Fibroblast of lung (primary cell): ENCODE measurements around the gene AXL. TPM values are rescaled to one million over a fixed set of nuclear protein-coding genes. Genes with fewer than 3 reads are reported as not detected.
"Not testable (repeated sequence)": the region's sequence is repeated elsewhere in the genome, so short reads cannot be mapped to it uniquely, and the experiment has no call there.

Experiments
- DNase-seq, 2 donors: peaks; one replicate each; pipeline versions ENCODE4 v3.0.0 to v3.0.0-alpha.2; 2010; ENCODE audit warnings: low read depth in 2 of 2
- H2AFZ ChIP-seq: 2 replicates; pipeline ENCODE4 v1.5.1; 2012; ENCODE audit warnings: low read length, control low read depth, inconsistent platforms
- H3K27ac ChIP-seq: 2 replicates; pipeline ENCODE4 v1.5.1; 2011; ENCODE audit warnings: low read length, control low read depth; ENCODE audit not compliant: insufficient read depth
- H3K27me3 ChIP-seq: 2 replicates; pipeline ENCODE4 v1.5.1; 2011; ENCODE audit warnings: mild to moderate bottlenecking, low read length; ENCODE audit not compliant: control insufficient read depth, insufficient read depth
- H3K36me3 ChIP-seq: 2 replicates; pipeline ENCODE4 v1.5.1; 2011; ENCODE audit warnings: low read length; ENCODE audit not compliant: control insufficient read depth, insufficient read depth
- H3K4me1 ChIP-seq: 2 replicates; pipeline ENCODE4 v1.5.1; 2011; ENCODE audit warnings: low read length; ENCODE audit not compliant: control insufficient read depth, insufficient read depth; ENCODE audit errors: extremely low read depth
- H3K4me2 ChIP-seq: 2 replicates; pipeline ENCODE4 v1.5.1; 2011; ENCODE audit warnings: low read length, control low read depth; ENCODE audit not compliant: insufficient read depth; ENCODE audit errors: extremely low read depth
- H3K4me3 ChIP-seq, 4 experiments: fragments of 200-600 bp in 1 of 4; sonication (generic) in 1 of 4; replicated peaks in 1 of 4; 2 replicates each; pipeline ENCODE4 v1.5.1; 2011 to 2016; ENCODE audit warnings: low read length in 4 of 4, low read depth in 3 of 4, mild to moderate bottlenecking in 3 of 4, control low read depth in 2 of 4, inconsistent platforms in 1 of 4, mixed read lengths in 1 of 4; ENCODE audit not compliant: insufficient read depth in 1 of 4; ENCODE audit errors: control extremely low read depth in 1 of 4
- H3K79me2 ChIP-seq: 2 replicates; pipeline ENCODE4 v1.5.1; 2012; ENCODE audit warnings: mild to moderate bottlenecking, low read length, inconsistent platforms; ENCODE audit not compliant: control insufficient read depth, insufficient read depth
- H3K9ac ChIP-seq: 2 replicates; pipeline ENCODE4 v1.5.1; 2011; ENCODE audit warnings: mild to moderate bottlenecking, low read length, control low read depth; ENCODE audit not compliant: insufficient read depth
- H3K9me3 ChIP-seq: 2 replicates; pipeline ENCODE4 v1.5.1; 2012; ENCODE audit warnings: low read depth, low read length; ENCODE audit not compliant: control insufficient read depth, insufficient read depth
- H4K20me1 ChIP-seq: 2 replicates; pipeline ENCODE4 v1.5.1; 2011; ENCODE audit warnings: low read length; ENCODE audit not compliant: control insufficient read depth, insufficient read depth; ENCODE audit errors: extremely low read depth
- EZH2 ChIP-seq: IDR thresholded peaks from 2 replicates; pipeline ENCODE4 v1.5.1; 2012; ENCODE audit warnings: low read length, control low read depth, mild to moderate bottlenecking; ENCODE audit errors: missing control alignments
- polyA plus RNA-seq, 2 donors: library from polyadenylated mRNA; depleted of rRNA in 1 of 2; stranded (reverse) in 1 of 2; unstranded in 1 of 2; fragments of >200 nt; gene quantifications; 2 replicates each; pipeline ENCODE4 v1.2.1, GENCODE V29; 2011 to 2012; ENCODE audit warnings: missing spikeins in 1 of 2
- total RNA-seq: library from RNA; depleted of rRNA; stranded (reverse); fragments of >200 nt; gene quantifications from 2 replicates; pipeline ENCODE4 v1.2.1, GENCODE V29; 2014
- TF ChIP-seq, protein P1 (sequence below), 2 donors: IDR thresholded peaks in 1 of 2; conservative IDR thresholded peaks in 1 of 2; 1 replicate in 1 of 2; 2 replicates in 1 of 2; pipeline ENCODE4 v1.5.1; 2011 to 2012; ENCODE audit warnings: low read length in 2 of 2, control low read depth in 1 of 2, inconsistent platforms in 1 of 2, low read depth in 1 of 2, mild to moderate bottlenecking in 1 of 2

The AXL gene
- total and polyA plus RNA-seq, 2 donors (not counting 1 experiment from before 2014, with no cell fraction given): 223 to 319 TPM

DNA sequence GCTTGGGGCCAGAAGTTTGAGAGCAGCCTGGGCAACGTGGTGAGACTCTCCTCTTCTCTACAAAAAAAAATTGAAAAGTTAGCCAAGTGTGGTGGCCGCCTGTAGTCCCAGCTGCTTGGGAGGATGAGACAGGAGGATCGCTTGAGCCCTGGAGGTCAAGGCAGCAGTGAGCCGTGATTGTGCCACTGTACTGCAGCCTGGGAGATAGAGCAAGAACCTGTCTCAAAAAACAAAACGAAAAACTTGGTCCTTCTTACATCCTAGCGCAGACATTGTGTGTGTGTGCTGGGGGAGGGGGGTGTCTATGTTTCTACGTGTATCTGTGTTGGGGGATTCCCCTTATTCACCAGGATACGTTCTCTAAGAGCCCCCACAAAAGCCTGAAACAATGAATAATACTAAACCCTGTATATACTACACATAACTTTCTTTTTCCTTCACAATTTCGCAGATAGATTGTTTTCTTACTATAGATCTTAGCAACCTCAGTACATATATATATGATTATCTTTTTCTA, 7.9 kb downstream of the AXL start:
- Histone ChIP-seq H4K20me1 (no peaks in the 10 kb centered on the region), H3K9ac (peak overlapping the region; percentile 78), H2AFZ (no peak overlapping the region), H3K27ac (peak overlapping the region; percentile 99), H3K27me3 (no peaks in the 10 kb centered on the region), H3K4me3 (peak overlapping the region in 2 of 4 experiments; percentile 15 to 51), H3K79me2 (peaks cover 69% of the 10 kb centered on the region), H3K4me2 (peak overlapping the region; percentile 75), H3K36me3 (peaks cover 45% of the 10 kb centered on the region), H3K9me3 (no peaks in the 10 kb centered on the region), H3K4me1 (peaks cover 44% of the 10 kb centered on the region)
- DNase-seq: no peak
- no peak for TF ChIP-seq EZH2
- TF ChIP-seq, protein P1, sequence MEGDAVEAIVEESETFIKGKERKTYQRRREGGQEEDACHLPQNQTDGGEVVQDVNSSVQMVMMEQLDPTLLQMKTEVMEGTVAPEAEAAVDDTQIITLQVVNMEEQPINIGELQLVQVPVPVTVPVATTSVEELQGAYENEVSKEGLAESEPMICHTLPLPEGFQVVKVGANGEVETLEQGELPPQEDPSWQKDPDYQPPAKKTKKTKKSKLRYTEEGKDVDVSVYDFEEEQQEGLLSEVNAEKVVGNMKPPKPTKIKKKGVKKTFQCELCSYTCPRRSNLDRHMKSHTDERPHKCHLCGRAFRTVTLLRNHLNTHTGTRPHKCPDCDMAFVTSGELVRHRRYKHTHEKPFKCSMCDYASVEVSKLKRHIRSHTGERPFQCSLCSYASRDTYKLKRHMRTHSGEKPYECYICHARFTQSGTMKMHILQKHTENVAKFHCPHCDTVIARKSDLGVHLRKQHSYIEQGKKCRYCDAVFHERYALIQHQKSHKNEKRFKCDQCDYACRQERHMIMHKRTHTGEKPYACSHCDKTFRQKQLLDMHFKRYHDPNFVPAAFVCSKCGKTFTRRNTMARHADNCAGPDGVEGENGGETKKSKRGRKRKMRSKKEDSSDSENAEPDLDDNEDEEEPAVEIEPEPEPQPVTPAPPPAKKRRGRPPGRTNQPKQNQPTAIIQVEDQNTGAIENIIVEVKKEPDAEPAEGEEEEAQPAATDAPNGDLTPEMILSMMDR (conservative IDR thresholded peaks at IDR 0.05 in 1 of 2, IDR thresholded peaks at IDR 0.05 in 1 of 2; ENCODE audit: low read depth in 1 of 2, low read length in 2 of 2): no peak

DNA sequence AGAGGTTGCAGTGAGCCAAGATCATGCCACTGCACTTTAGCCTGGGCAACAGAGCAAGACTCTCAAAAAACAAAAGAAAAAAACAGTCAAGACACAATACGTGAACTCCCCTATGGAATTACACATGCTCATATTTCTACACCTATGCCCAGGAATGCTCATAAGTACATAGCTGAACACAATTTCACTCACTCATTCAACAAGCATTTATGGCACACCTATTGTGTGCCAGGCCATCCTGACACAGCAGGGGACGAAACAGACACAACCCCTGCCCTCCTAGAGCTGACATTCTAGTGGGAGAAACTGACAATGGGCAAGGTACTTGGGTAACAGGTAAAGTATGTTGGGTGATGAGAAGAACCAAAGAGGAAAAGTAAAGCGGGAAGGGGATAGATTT, 9.5 kb downstream of the AXL start:
- Histone ChIP-seq H4K20me1 (no peaks in the 10 kb centered on the region), H3K27ac (no peak overlapping the region), H3K36me3 (peaks cover 36% of the 10 kb centered on the region), H3K4me1 (peaks cover 37% of the 10 kb centered on the region), H3K4me3 (no peak overlapping the region), H3K9me3 (no peaks in the 10 kb centered on the region), H3K79me2 (peaks cover 63% of the 10 kb centered on the region), H3K9ac (no peak overlapping the region), H3K27me3 (no peaks in the 10 kb centered on the region), H3K4me2 (no peak overlapping the region), H2AFZ (no peak overlapping the region)
- no peak for TF ChIP-seq EZH2
- TF ChIP-seq, protein P1 (conservative IDR thresholded peaks at IDR 0.05 in 1 of 2, IDR thresholded peaks at IDR 0.05 in 1 of 2; ENCODE audit: low read depth in 1 of 2, low read length in 2 of 2): no peak
- no peak for DNase-seq

DNA sequence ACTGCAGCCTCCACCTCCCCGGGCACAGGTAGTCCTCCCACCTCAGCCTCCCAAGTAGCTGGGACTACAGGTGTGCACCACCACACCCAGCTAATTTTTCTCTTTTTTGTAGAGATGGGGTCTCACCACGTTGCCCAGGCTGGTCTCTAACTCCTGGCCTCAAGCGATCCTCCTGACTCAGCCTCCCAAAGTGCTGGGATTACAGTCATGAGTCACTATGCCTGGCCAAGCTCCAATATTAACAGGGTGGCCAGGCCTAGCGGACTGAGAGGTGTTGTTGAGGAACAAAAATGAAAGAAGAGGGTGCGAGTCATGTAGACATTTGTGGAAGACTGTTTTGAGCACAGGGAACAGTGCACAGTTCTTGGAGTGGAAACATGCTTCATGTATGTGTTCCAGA, 10.3 kb downstream of the AXL start:
- H3K27ac ChIP-seq: peak overlapping the region; percentile 69
- H4K20me1 ChIP-seq, H3K9ac ChIP-seq, H2AFZ ChIP-seq, H3K27me3 ChIP-seq, H3K9me3 ChIP-seq, H3K4me3 ChIP-seq, H3K4me2 ChIP-seq: not testable (repeated sequence)
- peak in 1 of 2 donors; percentile 58 for DNase-seq
- H3K79me2 ChIP-seq: peaks cover 60% of the 10 kb centered on the region
- H3K36me3 ChIP-seq: peaks cover 37% of the 10 kb centered on the region
- H3K4me1 ChIP-seq: peaks cover 28% of the 10 kb centered on the region
